IPS DF 6.9 (cell line): Measurements from ENCODE around the gene SPAG9.
"Not testable (repeated sequence)": the region's sequence is repeated elsewhere in the genome, so short reads cannot be mapped to it uniquely, and the experiment has no call there.

ENCODE experiments used
- DNase-seq: peaks from one replicate; pipeline ENCODE4 v3.0.0-alpha.2; 2013; ENCODE audit warnings: low read depth, low spot score
- H3K27ac ChIP-seq: one replicate; pipeline ENCODE4 v1.5.1; 2013; ENCODE audit warnings: low read length, control low read depth
- H3K27me3 ChIP-seq: 2 replicates; pipeline ENCODE4 v1.6.1; 2013; ENCODE audit warnings: mild to moderate bottlenecking, low read length; ENCODE audit not compliant: control insufficient read depth, insufficient read depth
- H3K36me3 ChIP-seq: 2 replicates; pipeline ENCODE4 v1.6.1; 2013; ENCODE audit warnings: low read length; ENCODE audit not compliant: control insufficient read depth, insufficient read depth
- H3K4me1 ChIP-seq: 2 replicates; pipeline ENCODE4 v1.6.1; 2013; ENCODE audit warnings: low read length; ENCODE audit not compliant: control insufficient read depth, insufficient read depth
- H3K4me3 ChIP-seq: 2 replicates; pipeline ENCODE4 v1.5.1; 2013; ENCODE audit warnings: mild to moderate bottlenecking, low read length
- H3K9me3 ChIP-seq: 2 replicates; pipeline ENCODE4 v1.6.1; 2013; ENCODE audit warnings: low read length, inconsistent platforms; ENCODE audit not compliant: control insufficient read depth, insufficient read depth
- WGBS: extraction: QIAGEN DNeasy Blood & Tissue Kit; methylation state at CpG from one replicate; pipeline ENCODE4 v1.1.7; 2013; ENCODE audit warnings: mixed read lengths, missing lambda C conversion rate; ENCODE audit not compliant: insufficient read length, insufficient coverage; 5-methylcytosine and 5-hydroxymethylcytosine counted together

SPAG9 gene

GRCh38 chr17:51132964-51133319, 12.3 kb upstream of the SPAG9 start:
- Histone ChIP-seq H3K4me3 (no peak overlapping the region), H3K27ac (no peak overlapping the region), H3K36me3 (no peaks in the 10 kb centered on the region), H3K9me3 (no peaks in the 10 kb centered on the region), H3K4me1 (no peaks in the 10 kb centered on the region), H3K27me3 (no peaks in the 10 kb centered on the region)
- DNase-seq = no peak

- H3K9me3 ChIP-seq = no peaks in the 10 kb centered on the region
- H3K4me1 ChIP-seq = no peaks in the 10 kb centered on the region
- H3K27ac ChIP-seq = no peak overlapping the region
- no peaks in the 10 kb centered on the region for H3K27me3 ChIP-seq
- H3K4me3 ChIP-seq = no peak overlapping the region
- H3K36me3 ChIP-seq = no peaks in the 10 kb centered on the region
- DNase-seq = no peak
- WGBS = no CpG with 5 or more reads among the region's 3 CpGs
These were observed 7.4 kb upstream of the SPAG9 start for GRCh38 chr17:51128076-51128475.

DNA sequence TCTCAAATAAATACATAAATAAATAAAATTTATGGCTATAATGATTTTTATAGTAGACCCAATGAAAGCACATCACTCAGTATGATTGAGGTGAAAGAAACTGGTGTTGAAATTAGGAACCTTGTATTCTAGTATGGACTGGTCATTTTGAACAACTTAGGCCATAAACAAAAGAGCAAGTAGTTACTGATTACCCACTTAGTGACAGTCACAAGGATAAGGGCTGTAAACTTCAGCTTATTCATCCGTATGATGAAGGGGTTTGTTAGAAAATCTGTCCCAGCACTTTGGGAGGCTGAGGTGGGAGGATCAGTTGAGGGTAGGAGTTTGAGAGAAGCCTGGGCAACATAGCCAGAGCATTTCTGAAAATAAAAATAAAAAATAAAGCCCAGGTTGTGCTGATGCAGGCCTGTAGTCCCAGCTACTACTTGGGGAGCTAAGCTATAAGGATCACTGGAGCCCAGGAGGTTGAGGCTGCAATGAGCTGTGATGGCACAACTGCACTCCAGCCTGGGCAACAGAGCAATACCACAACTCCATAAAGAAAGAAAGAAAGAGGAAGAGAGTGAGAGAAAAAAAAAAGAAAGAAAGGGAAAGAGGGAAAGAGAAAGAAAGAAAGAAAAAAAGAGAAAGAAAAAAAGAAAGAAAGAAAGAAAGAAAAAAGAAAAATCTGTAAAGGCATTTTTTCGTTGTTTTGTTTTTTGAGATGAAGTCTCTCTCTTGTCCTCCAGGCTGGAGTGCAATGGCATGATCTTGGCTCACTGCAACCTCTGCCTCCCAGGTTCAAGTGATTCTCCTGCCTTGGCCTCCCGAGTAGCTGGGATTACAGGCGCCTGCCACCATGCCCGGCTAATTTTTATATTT, 4.2 kb upstream of the SPAG9 start:
- Histone ChIP-seq H3K4me3 (no peak overlapping the region), H3K4me1 (no peaks in the 10 kb centered on the region), H3K36me3 (no peaks in the 10 kb centered on the region), H3K27ac (no peak overlapping the region), H3K27me3 (no peaks in the 10 kb centered on the region), H3K9me3 (no peaks in the 10 kb centered on the region)
- DNase-seq = no peak
- WGBS = no CpG with 5 or more reads among the region's 5 CpGs

DNA sequence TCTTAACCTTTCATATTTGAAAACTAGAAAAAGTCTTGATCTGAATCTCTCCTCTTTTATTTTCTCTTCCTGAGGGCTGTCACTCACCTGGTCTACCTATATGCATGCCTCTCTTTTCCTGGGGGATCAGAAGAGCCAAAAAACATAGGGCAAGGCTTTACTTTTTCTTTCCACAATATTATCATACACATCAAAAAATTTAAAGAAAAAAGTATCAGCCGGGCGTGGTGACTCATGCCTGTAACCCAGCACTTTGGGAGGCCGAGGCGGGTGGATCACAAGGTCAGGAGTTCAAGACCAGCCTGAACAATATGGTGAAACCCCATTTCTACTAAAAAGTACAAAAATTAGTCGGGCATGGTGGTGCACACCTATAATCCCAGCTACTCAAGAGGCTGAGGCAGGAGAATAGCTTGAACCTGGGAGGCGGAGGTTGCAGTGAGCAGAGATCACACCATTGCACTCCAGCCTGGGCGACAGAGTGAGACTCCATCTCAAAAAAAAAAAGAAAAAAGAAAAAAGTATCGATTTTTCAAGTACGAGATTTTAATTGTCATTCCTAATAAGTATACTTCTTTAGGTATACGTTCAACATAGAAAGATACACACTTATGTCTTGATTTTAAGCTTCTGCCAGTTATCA, 1.9 kb upstream of the SPAG9 start:
- no CpG with 5 or more reads among the region's 10 CpGs for WGBS
- H3K36me3 ChIP-seq, H3K27ac ChIP-seq, H3K4me3 ChIP-seq, H3K9me3 ChIP-seq, H3K27me3 ChIP-seq, H3K4me1 ChIP-seq, DNase-seq: not testable (repeated sequence)

DNA sequence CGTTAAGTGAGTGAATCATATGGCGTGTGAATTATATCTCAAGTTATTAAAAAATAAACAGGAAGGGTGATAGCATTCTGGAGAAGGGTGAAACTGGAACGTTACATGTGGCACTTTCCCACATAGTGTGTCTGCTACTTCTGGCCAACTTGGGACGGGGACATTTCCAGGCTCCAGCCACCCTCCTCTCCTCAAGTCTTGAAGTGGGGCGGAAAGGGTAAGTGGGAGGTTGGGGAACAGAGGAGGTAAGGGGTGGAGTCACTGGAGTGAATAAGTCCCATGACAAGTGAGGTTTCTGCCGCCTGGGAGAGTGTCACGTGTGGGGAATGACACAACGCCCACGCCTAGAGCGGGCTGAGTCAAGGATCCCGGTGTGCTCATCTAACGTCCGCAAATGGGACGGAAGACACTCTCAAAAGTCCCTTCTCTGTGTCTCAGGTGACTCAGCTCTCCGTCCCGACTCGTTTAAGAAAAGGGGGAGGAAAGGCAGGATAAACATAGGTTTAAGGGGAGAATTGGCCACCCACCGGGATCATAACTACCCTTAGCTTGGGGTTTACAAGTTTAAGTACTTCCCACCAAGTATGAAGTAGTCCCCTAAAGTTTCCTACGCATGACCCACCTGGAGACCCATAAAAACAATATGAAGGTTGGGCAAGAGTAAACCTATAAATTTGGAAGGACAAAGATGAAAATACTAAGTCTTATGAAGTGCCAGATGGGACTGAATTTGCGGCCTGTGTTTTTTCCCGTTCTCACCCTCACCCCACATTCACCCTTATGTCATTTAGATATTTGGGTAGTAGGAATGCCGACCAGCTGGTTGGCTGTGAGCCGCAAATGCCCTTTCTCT, 1.2 kb upstream of the SPAG9 start:
- peak; percentile 37 for DNase-seq
- H3K4me3 ChIP-seq = peak overlapping the region; percentile 37; the same call in 1 of the 2 replicates
- no peak overlapping the region for H3K27ac ChIP-seq
- no CpG with 5 or more reads among the region's 23 CpGs for whole genome bisulfite sequencing
- no peaks in the 10 kb centered on the region for H3K36me3 ChIP-seq
- no peaks in the 10 kb centered on the region for H3K4me1 ChIP-seq
- H3K27me3 ChIP-seq = no peaks in the 10 kb centered on the region
- H3K9me3 ChIP-seq = no peaks in the 10 kb centered on the region

GRCh38 chr17:51120357-51120738, 320 bp downstream of the SPAG9 start:
- WGBS = no CpG with 5 or more reads among the region's 42 CpGs
- Histone ChIP-seq H3K27ac (no peak overlapping the region), H3K27me3 (no peaks in the 10 kb centered on the region), H3K4me1 (no peaks in the 10 kb centered on the region), H3K4me3 (peak overlapping the region; percentile 79), H3K36me3 (no peaks in the 10 kb centered on the region), H3K9me3 (no peaks in the 10 kb centered on the region)
- no peak for DNase-seq

GRCh38 chr17:51119415-51120356, 982 bp downstream of the SPAG9 start:
- Histone ChIP-seq H3K27me3 (no peaks in the 10 kb centered on the region), H3K4me1 (no peaks in the 10 kb centered on the region), H3K4me3 (peak overlapping the region; percentile 79), H3K27ac (no peak overlapping the region), H3K9me3 (no peaks in the 10 kb centered on the region), H3K36me3 (no peaks in the 10 kb centered on the region)
- no peak for DNase-seq
- no CpG with 5 or more reads among the region's 49 CpGs for WGBS

- Histone ChIP-seq H3K4me3 (no peak overlapping the region), H3K27ac (no peak overlapping the region), H3K36me3 (no peaks in the 10 kb centered on the region), H3K27me3 (no peaks in the 10 kb centered on the region), H3K4me1 (no peaks in the 10 kb centered on the region), H3K9me3 (no peaks in the 10 kb centered on the region)
- DNase-seq = no peak
- WGBS = no CpG with 5 or more reads among the region's 14 CpGs
These were observed 2.1 kb downstream of the SPAG9 start for GRCh38 chr17:51118330-51119195.

- no peak for DNase-seq
- no peak overlapping the region for H3K4me3 ChIP-seq
- H3K4me1 ChIP-seq = no peaks in the 10 kb centered on the region
- H3K27ac ChIP-seq = no peak overlapping the region
- no peaks in the 10 kb centered on the region for H3K27me3 ChIP-seq
- H3K9me3 ChIP-seq = no peaks in the 10 kb centered on the region
- no CpG with 5 or more reads among the region's 4 CpGs for WGBS
- no peaks in the 10 kb centered on the region for H3K36me3 ChIP-seq
These were observed 5.5 kb downstream of the SPAG9 start for GRCh38 chr17:51115179-51115578.
